GM15510 (cell line): ENCODE results near the gene CLIP1.

ENCODE experiments used
- POLR2A ChIP-seq: IDR thresholded peaks from 3 replicates; pipeline ENCODE4 v1.6.1; 2011; ENCODE audit warnings: borderline replicate concordance; ENCODE audit not compliant: insufficient read length; ENCODE audit errors: extremely low read depth

The CLIP1 gene

DNA sequence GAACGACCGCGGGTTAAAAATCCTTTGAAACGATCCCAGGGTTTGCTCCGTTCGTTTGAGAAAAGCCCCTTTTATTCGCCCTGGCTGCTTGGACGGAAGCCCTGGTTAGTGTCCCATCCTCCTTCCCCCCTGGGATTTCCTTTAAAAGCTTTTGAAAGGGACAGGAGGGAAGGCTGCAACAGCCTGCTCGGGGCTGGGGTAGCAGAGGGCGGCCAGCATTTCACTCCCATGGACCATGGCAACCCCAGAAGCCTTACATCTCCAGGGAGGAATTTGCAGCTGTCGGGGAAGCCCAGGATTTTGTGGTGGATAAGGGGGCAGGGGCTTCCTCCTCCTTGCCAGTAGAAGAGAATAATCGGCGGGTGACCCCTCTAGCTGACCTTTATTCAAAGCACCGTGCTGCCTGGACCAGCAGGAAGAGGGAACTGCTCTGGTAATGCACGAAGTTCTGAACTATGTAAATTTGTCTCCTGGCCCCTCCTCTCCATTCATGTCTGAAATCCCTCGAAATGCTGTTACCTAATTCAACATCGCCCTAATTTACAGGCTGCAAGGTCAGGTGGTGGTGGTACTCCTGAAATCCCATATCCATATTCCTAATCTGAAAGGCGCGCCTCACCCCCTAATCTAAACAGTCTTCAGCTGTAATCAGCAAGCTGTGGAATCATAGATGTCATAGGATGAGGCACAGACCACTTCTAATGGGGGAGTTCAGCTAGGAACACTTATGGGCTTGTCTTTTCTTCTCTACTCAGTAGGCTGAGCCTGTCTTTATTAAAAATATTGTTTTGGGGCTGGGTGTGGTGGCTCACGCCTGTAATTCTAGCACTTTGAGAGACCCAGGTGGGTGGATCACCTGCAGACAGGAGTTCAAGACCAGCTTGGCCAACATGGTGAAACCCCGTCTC is 1.0 kb upstream of the CLIP1 start:
- peak; percentile 27 for TF ChIP-seq POLR2A

GRCh38 chr12:122422730-122423257 is 325 bp upstream of the CLIP1 start:
- no peak for TF ChIP-seq POLR2A

GRCh38 chr12:122421187-122421820 is 1.2 kb downstream of the CLIP1 start:
- no peak for TF ChIP-seq POLR2A

- TF ChIP-seq POLR2A: no peak
These were observed 1.9 kb downstream of the CLIP1 start for GRCh38 chr12:122420471-122421162.

- no peak for TF ChIP-seq POLR2A
These were observed 8.7 kb downstream of the CLIP1 start for GRCh38 chr12:122413516-122414404.

DNA sequence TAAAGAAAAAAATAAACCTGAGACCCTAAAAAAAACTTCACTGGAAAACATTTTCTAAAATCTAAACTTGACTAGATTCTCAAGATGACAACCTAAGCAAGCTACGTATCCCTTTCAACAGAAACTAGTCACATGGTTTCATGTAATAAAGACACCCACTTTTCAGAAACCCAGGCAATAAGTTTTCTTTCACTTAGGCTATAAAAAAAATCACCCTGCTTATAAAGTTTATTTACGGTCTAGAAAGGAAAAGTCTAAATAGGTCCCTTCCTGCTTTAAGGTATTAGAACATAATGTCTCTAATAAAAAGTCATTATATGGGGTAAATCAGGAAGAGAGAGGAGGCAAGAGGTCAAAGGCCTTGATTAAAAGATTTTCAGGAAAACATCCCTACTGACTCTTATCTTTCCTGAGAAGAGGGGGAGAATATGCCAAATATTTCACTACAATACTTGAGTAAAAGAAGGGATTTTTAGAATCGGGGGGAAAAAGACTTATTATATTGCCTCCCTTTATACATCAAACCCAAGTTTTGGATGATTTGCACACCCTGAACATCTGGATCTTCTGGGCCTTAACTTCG is 9.5 kb downstream of the CLIP1 start:
- no peak for TF ChIP-seq POLR2A

DNA sequence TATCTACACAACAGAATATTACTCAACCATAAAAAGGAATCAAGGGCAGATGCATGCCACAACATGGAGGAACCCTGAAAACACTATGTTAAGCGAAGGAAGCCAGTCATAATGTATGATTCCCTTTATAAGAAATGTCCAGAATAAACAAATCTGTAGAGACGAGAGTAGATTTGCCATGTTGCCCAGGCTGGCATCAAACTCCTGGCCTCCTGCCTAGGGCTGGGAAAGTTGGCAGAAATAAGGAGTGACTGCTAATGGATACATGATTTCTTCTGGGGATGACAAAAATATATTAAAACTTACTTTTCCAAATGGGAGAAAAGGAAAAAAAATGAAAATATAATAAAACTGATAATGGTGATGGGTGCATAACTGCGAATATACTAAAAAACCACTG is 10.9 kb downstream of the CLIP1 start:
- TF ChIP-seq POLR2A: no peak

- no peak for TF ChIP-seq POLR2A
These were observed 15.3 kb downstream of the CLIP1 start for GRCh38 chr12:122407208-122407607.

- no peak for TF ChIP-seq POLR2A
These were observed 15.7 kb downstream of the CLIP1 start for GRCh38 chr12:122406701-122407164.

DNA sequence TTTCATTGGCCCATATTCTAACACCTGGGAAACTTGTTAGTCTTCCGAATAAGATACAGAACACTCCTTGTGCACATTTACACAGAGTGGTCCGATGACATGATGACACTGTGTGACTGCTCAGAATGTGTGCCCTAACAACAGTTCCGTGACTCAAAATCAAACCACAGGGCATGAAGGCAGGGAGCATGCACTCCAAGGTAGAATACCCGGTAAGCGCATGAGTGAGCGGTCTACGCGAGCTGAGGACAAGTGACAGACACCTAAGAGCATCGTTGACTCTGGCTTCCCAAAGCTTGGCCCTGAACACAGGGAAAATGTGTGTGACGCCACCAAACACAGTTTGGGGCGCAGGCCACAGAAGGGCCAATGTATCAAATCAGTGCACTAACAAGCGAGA is 18.6 kb downstream of the CLIP1 start:
- no peak for TF ChIP-seq POLR2A

GRCh38 chr12:122403115-122403770 is 19.2 kb downstream of the CLIP1 start:
- TF ChIP-seq POLR2A: no peak

DNA sequence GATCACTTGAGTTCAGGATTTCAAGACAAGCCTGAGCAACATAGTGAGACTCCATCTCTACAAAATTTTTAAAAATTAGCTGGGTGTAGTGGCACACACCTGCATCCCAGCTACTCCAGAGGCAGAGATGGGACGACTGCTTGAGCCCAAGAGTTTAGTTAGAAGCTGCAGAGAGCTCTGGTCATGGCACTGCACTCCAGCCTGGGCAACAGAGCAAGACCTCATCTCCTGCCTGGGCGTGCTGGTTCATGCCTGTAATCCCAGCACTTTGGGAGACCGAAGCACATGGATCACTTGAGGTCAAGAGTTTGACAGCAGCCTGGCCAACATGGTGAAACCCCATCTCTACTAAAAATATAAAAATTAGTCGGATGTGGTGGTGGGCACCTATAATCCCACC is 20.2 kb downstream of the CLIP1 start:
- TF ChIP-seq POLR2A: no peak
